GM18508 (cell line): Measurements from ENCODE around the gene C1orf105.

Experiments
- ATAC-seq: cut with Tn5 transposase; IDR thresholded peaks from one replicate; pipeline ENCODE4 v1.9.1; 2021; ENCODE audit warnings: moderate number of reproducible peaks; ENCODE audit not compliant: insufficient read depth, unreplicated experiment

C1orf105 gene

DNA sequence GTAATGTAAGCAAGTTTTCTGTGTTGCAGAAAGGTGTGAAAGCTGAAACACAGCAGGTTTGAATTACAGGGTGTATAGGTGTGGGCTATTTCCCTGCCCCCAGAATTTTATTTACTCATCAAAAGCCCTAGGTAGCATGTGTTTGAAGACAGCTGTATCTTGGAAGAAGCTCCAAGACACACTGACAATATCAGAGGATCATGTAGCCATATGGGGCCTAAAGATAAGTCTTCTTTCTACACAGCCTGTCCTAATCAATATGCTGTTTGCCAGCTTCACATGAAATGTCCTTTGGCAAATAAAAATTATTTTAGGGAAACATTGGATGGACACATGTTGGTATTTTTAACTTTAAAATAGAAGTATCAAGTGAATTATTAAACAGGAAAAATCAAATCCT, 95.0 kb downstream of the C1orf105 start:
- no peak for ATAC-seq

DNA sequence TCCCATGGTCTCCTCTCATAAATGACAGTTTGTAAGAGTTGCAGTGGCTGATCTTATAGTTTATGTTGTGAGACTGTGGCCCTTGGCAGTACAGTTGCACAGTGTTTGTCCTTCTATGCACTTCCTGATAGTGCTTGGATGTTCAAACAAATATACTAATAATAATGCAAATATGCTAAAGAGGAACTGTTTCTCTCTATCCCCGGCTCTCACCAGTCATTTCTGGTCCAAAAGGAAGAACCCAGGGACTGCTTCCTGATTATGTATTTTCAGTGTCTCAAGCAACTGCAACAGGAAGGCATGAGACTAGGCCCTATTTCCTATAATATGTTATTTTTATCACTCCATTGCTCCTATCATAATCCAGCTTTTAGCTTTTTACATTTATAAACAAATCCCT, 95.4 kb downstream of the C1orf105 start:
- no peak for ATAC-seq

DNA sequence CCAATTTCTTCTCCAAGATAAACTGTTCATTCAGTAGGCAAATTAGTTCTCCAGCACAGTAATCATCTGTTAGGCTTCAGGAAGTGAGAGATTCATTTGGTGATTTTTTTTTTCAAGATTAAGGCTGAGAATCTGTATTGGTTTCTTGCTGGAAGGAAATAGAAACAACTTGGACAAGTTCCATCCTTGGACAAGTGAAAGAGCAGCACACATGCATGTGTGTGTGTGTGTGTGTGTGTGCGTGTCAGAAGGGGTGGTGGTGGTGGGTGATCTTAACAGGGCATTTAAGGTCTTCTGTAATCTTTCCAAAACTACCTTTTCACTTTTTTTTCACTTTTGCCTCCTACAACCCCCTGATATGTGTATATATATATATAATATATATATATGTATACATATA, 96.6 kb downstream of the C1orf105 start:
- ATAC-seq = no peak

DNA sequence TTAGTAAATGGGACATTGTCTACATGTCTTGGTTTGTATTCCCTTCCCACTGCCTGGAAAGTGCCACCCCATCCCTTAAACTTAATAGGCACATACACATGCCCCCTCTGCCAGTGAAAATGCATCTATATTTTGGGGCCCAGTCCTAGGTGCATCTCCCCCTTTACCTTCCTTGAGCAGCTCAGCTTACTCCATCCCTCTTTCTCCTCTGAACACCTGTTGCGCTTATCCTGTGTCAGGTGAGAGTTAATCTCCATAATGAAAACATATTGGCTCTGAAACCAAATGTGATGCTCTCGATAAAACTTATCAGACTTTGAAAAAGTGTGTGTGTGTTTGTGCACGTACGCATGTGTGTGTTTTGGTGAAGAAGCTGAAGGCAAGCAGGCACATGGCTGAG, 97.1 kb downstream of the C1orf105 start:
- no peak for ATAC-seq
